Measurements from ENCODE around the gene ANKIB1.

ANKIB1 gene

DNA sequence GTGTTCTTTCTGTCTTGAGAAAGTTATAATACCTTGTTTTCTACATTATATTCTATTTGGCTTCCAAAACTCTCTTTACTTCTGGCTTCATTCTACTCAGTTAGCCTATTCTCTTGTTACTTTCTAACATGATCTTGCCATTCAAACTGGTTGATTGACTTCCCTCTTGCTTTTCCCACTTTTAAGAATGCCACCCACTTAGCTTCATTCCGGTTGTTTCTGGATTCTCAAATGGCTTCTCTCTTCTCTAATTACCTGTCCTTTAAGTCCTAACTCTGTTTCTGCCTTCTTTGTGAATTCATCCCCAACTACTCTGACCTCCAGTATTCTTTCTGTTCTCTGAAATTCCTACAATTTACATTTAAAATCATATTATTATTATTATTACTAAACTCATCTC lies 52.0 kb downstream of the ANKIB1 start:
- no peak overlapping the region for H3K27ac Mint-ChIP-seq
- H3K36me3 Mint-ChIP-seq (ENCODE audit: low read depth) = peaks cover 28% of the 10 kb centered on the region
- H3K9me3 Mint-ChIP-seq = no peaks in the 10 kb centered on the region
- peaks cover 8% of the 10 kb centered on the region for H3K4me1 Mint-ChIP-seq
- TF ChIP-seq, protein P1, sequence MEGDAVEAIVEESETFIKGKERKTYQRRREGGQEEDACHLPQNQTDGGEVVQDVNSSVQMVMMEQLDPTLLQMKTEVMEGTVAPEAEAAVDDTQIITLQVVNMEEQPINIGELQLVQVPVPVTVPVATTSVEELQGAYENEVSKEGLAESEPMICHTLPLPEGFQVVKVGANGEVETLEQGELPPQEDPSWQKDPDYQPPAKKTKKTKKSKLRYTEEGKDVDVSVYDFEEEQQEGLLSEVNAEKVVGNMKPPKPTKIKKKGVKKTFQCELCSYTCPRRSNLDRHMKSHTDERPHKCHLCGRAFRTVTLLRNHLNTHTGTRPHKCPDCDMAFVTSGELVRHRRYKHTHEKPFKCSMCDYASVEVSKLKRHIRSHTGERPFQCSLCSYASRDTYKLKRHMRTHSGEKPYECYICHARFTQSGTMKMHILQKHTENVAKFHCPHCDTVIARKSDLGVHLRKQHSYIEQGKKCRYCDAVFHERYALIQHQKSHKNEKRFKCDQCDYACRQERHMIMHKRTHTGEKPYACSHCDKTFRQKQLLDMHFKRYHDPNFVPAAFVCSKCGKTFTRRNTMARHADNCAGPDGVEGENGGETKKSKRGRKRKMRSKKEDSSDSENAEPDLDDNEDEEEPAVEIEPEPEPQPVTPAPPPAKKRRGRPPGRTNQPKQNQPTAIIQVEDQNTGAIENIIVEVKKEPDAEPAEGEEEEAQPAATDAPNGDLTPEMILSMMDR (IDR thresholded peaks at IDR 0.05) = no peak
- H3K4me3 Mint-ChIP-seq = no peak overlapping the region
- no peak for DNase-seq
- H3K27me3 Mint-ChIP-seq (ENCODE audit: low read depth, poor library complexity) = no peaks in the 10 kb centered on the region

DNA sequence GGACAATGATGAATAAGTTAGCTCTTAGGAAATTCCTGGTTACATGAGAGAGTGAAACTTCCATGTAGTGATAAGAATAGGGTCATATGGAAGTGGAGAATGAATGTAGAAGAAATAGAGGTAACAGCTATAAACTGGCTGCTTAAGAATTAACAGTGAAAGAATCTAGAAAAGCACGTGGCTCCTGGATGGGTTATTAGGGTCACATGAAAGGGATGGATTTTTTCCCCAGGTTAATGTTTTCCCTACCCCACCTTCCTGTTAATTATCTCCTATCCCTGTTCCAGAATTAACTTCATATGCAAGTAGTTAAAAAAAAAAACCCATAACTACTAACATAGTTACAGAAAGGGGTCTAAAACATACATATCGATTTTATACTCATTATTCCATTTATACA lies 58.0 kb downstream of the ANKIB1 start:
- Mint-ChIP-seq H3K4me3 (no peak overlapping the region), H3K27ac (no peak overlapping the region), H3K4me1 (no peaks in the 10 kb centered on the region), H3K9me3 (no peaks in the 10 kb centered on the region), H3K36me3 (ENCODE audit: low read depth) (peaks cover 34% of the 10 kb centered on the region), H3K27me3 (ENCODE audit: low read depth, poor library complexity) (peaks cover 3% of the 10 kb centered on the region)
- TF ChIP-seq, protein P1 (IDR thresholded peaks at IDR 0.05) = no peak
- no peak for DNase-seq

GRCh38 chr7:92304406-92304893 lies 58.7 kb downstream of the ANKIB1 start:
- no peak overlapping the region for H3K27ac Mint-ChIP-seq
- H3K27me3 Mint-ChIP-seq (ENCODE audit: low read depth, poor library complexity) = peaks cover 4% of the 10 kb centered on the region
- H3K9me3 Mint-ChIP-seq = no peaks in the 10 kb centered on the region
- no peaks in the 10 kb centered on the region for H3K4me1 Mint-ChIP-seq
- TF ChIP-seq, protein P1 (IDR thresholded peaks at IDR 0.05) = no peak
- peaks cover 35% of the 10 kb centered on the region for H3K36me3 Mint-ChIP-seq (ENCODE audit: low read depth)
- DNase-seq = no peak
- no peak overlapping the region for H3K4me3 Mint-ChIP-seq

GRCh38 chr7:92306153-92306552 lies 60.4 kb downstream of the ANKIB1 start:
- TF ChIP-seq, protein P1 (IDR thresholded peaks at IDR 0.05) = no peak
- H3K27ac Mint-ChIP-seq = no peak overlapping the region
- peaks cover 7% of the 10 kb centered on the region for H3K27me3 Mint-ChIP-seq (ENCODE audit: low read depth, poor library complexity)
- no peak for DNase-seq
- H3K9me3 Mint-ChIP-seq = no peaks in the 10 kb centered on the region
- H3K36me3 Mint-ChIP-seq (ENCODE audit: low read depth) = peaks cover 29% of the 10 kb centered on the region
- no peaks in the 10 kb centered on the region for H3K4me1 Mint-ChIP-seq
- no peak overlapping the region for H3K4me3 Mint-ChIP-seq

- Mint-ChIP-seq H3K27ac (no peak overlapping the region), H3K4me1 (no peaks in the 10 kb centered on the region), H3K4me3 (no peak overlapping the region), H3K9me3 (no peaks in the 10 kb centered on the region), H3K27me3 (ENCODE audit: low read depth, poor library complexity) (peaks cover 4% of the 10 kb centered on the region), H3K36me3 (ENCODE audit: low read depth) (peaks cover 20% of the 10 kb centered on the region)
- DNase-seq = no peak
- TF ChIP-seq, protein P1 (IDR thresholded peaks at IDR 0.05) = no peak
Observed at GRCh38 chr7:92313055-92313454, 67.3 kb downstream of the ANKIB1 start.

DNA sequence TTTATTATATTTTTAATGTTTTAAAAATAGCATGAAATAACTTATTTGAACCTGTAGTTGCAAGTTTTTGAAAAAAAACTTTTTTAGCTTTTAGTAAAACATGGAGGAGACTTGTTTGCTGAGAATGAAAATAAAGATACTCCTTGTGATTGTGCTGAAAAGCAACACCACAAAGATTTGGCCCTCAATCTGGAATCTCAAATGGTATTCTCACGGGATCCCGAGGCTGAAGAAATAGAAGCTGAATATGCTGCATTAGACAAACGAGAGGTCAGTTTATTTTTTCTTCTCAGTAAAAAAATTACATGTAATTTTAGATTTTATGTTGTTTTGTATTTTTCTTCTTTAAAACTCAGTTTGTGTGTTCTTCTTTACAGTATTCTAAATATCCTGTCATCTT lies 73.5 kb downstream of the ANKIB1 start:
- Mint-ChIP-seq H3K4me3 (no peak overlapping the region), H3K4me1 (no peaks in the 10 kb centered on the region), H3K27me3 (ENCODE audit: low read depth, poor library complexity) (peaks cover 6% of the 10 kb centered on the region), H3K9me3 (no peaks in the 10 kb centered on the region), H3K36me3 (ENCODE audit: low read depth) (peaks cover 23% of the 10 kb centered on the region), H3K27ac (no peak overlapping the region)
- DNase-seq = no peak
- TF ChIP-seq, protein P1 (IDR thresholded peaks at IDR 0.05) = no peak
